IMR-90 (cell line): ENCODE data around the gene KRCC1. TPM values are rescaled to one million over a fixed set of nuclear protein-coding genes. Genes with fewer than 3 reads are reported as not detected.

Source experiments
- ATAC-seq: fragments of 200-7000 bp; cut with Tn5 transposase; 2 replicates; pipeline ENCODE4 v1.9.1; 2020; ENCODE audit warnings: low read depth, mild to moderate bottlenecking, moderate library complexity
- BruUV-seq: library from RNA; stranded (reverse); fragments of 400-500 nt; replicated peaks from 2 replicates; lab custom pipeline; 2021; lab: Mats Ljungman, UMichigan
- CTCF ChIA-PET: fragments of 300-600 bp; formaldehyde crosslinking; extraction: SDS; loops from one replicate; lab custom pipeline; 2021; ENCODE audit warnings: antibody characterized with exemption; lab: Yijun Ruan, JAX
- POLR2A ChIA-PET: fragments of 300-600 bp; sonication (Branson Sonifier 250); formaldehyde crosslinking; loops from one replicate; lab custom pipeline; 2022; ENCODE audit warnings: antibody characterized with exemption; ENCODE audit not compliant: unreplicated experiment; lab: Charles Lee
- DNase-seq: peaks from one replicate; pipeline ENCODE4 v3.0.0; 2013
- H2AFZ ChIP-seq: replicated peaks from 2 replicates; pipeline ENCODE3; 2013; ENCODE audit warnings: low read length, mild to moderate bottlenecking; ENCODE audit not compliant: poor library complexity
- H2AK5ac ChIP-seq: 2 replicates; pipeline ENCODE4 v1.6.1; 2013; ENCODE audit warnings: low read depth, low read length, inconsistent platforms
- H2AK9ac ChIP-seq: replicated peaks from 2 replicates; pipeline ENCODE3; 2013; ENCODE audit warnings: mild to moderate bottlenecking, low read depth, low read length, moderate library complexity; ENCODE audit not compliant: poor library complexity
- H2BK120ac ChIP-seq: 2 replicates; pipeline ENCODE4 v1.6.1; 2013; ENCODE audit warnings: low read depth, low read length, inconsistent platforms
- H2BK15ac ChIP-seq: 3 replicates; pipeline ENCODE4 v1.6.1; 2013; ENCODE audit warnings: low read depth, low read length, inconsistent platforms
- H2BK20ac ChIP-seq: 2 replicates; pipeline ENCODE4 v1.6.1; 2013; ENCODE audit warnings: low read depth, mild to moderate bottlenecking, inconsistent platforms, low read length, moderate library complexity
- H2BK5ac ChIP-seq: 2 replicates; pipeline ENCODE4 v1.6.1; 2013; ENCODE audit warnings: mild to moderate bottlenecking, low read depth, low read length, inconsistent platforms; ENCODE audit not compliant: poor library complexity, severe bottlenecking
- H3K14ac ChIP-seq: replicated peaks from 2 replicates; pipeline ENCODE4 v1.6.1; 2013; ENCODE audit warnings: low read depth, low read length, inconsistent platforms
- H3K18ac ChIP-seq: 2 replicates; pipeline ENCODE4 v1.6.1; 2013; ENCODE audit warnings: low read depth, low read length, control low read depth
- H3K23ac ChIP-seq: 2 replicates; pipeline ENCODE4 v1.6.1; 2013; ENCODE audit warnings: low read depth, low read length, inconsistent platforms
- H3K27ac ChIP-seq: 2 replicates; pipeline ENCODE4 v1.5.1; 2013; ENCODE audit warnings: mild to moderate bottlenecking, control low read depth, low read length; ENCODE audit not compliant: insufficient read depth
- H3K27me3 ChIP-seq: 2 replicates; pipeline ENCODE4 v1.6.1; 2013; ENCODE audit warnings: low read length; ENCODE audit not compliant: control insufficient read depth, insufficient read depth
- H3K36me3 ChIP-seq: 2 replicates; pipeline ENCODE4 v1.6.1; 2013; ENCODE audit warnings: low read length, mixed read lengths; ENCODE audit not compliant: control insufficient read depth, insufficient read depth
- H3K4ac ChIP-seq: 2 replicates; pipeline ENCODE4 v1.6.1; 2013; ENCODE audit warnings: low read depth, low read length, inconsistent platforms
- H3K4me1 ChIP-seq: 2 replicates; pipeline ENCODE4 v1.6.1; 2013; ENCODE audit warnings: low read length, mixed read lengths; ENCODE audit not compliant: control insufficient read depth, insufficient read depth
- H3K4me2 ChIP-seq: 2 replicates; pipeline ENCODE4 v1.6.1; 2013; ENCODE audit warnings: low read depth, mild to moderate bottlenecking, control low read depth, low read length, moderate library complexity
- H3K4me3 ChIP-seq: 2 replicates; pipeline ENCODE4 v1.5.1; 2013; ENCODE audit warnings: low read depth, mild to moderate bottlenecking, control low read depth, low read length, moderate library complexity; ENCODE audit not compliant: insufficient read depth
- H3K56ac ChIP-seq: 2 replicates; pipeline ENCODE4 v1.6.1; 2013; ENCODE audit warnings: low read length, inconsistent platforms; ENCODE audit not compliant: insufficient read depth; ENCODE audit errors: extremely low read depth
- H3K79me1 ChIP-seq, 2 experiments: 2 replicates each; pipeline ENCODE4 v1.6.1; 2013; ENCODE audit warnings: low read length in 2 of 2, inconsistent platforms in 1 of 2, low read depth in 1 of 2
- H3K9ac ChIP-seq: 2 replicates; pipeline ENCODE4 v1.6.1; 2013; ENCODE audit warnings: low read depth, low read length, control low read depth
- H3K9me1 ChIP-seq: 2 replicates; pipeline ENCODE4 v1.6.1; 2013; ENCODE audit warnings: low read length, inconsistent platforms; ENCODE audit not compliant: insufficient read depth
- H3K9me3 ChIP-seq: 2 replicates; pipeline ENCODE4 v1.6.1; 2013; ENCODE audit warnings: low read length; ENCODE audit not compliant: control insufficient read depth, insufficient read depth
- H4K20me1 ChIP-seq: 2 replicates; pipeline ENCODE4 v1.6.1; 2013; ENCODE audit warnings: low read length, inconsistent platforms; ENCODE audit not compliant: insufficient read depth
- H4K5ac ChIP-seq: 2 replicates; pipeline ENCODE4 v1.6.1; 2013; ENCODE audit warnings: mild to moderate bottlenecking, low read depth, low read length, control low read depth
- H4K8ac ChIP-seq, 2 experiments: 2 replicates each; pipeline ENCODE4 v1.6.1; 2013; ENCODE audit warnings: low read depth in 2 of 2, low read length in 2 of 2, control low read depth in 1 of 2, inconsistent platforms in 1 of 2
- H4K91ac ChIP-seq: 2 replicates; pipeline ENCODE4 v1.6.1; 2013; ENCODE audit warnings: low read depth, low read length, inconsistent platforms; ENCODE audit not compliant: insufficient read depth
- BHLHE40 ChIP-seq: fragments of 150-350 bp; IDR thresholded peaks from 2 replicates; pipeline ENCODE4 v1.6.1; 2016; ENCODE audit warnings: mild to moderate bottlenecking, low read depth, low read length
- CEBPB ChIP-seq: IDR thresholded peaks from 2 replicates; pipeline ENCODE4 v1.6.1; 2012; ENCODE audit warnings: low read depth, low read length, improper control_type of control experiment
- CTCF ChIP-seq: conservative IDR thresholded peaks from 2 replicates; pipeline ENCODE4 v1.5.1; 2012; ENCODE audit warnings: mild to moderate bottlenecking, low read depth, low read length, improper control_type of control experiment
- ELK1 ChIP-seq: fragments of 150-350 bp; IDR thresholded peaks from 2 replicates; pipeline ENCODE4 v1.6.1; 2016; ENCODE audit warnings: low read depth, mild to moderate bottlenecking, low read length, moderate library complexity, borderline replicate concordance
- FOS ChIP-seq: fragments of 150-350 bp; IDR thresholded peaks from 2 replicates; pipeline ENCODE4 v1.6.1; 2016; ENCODE audit warnings: low read depth, low read length
- MAZ ChIP-seq: IDR thresholded peaks from 2 replicates; pipeline ENCODE4 v1.6.1; 2012; ENCODE audit warnings: low read depth, mild to moderate bottlenecking, low read length, improper control_type of control experiment, moderate library complexity, borderline replicate concordance
- MXI1 ChIP-seq: IDR thresholded peaks from 2 replicates; pipeline ENCODE4 v1.6.1; 2012; ENCODE audit warnings: low read depth, mild to moderate bottlenecking, low read length, moderate library complexity, borderline replicate concordance
- NFE2L2 ChIP-seq: fragments of 150-350 bp; IDR thresholded peaks from 2 replicates; pipeline ENCODE4 v1.6.1; 2016; ENCODE audit warnings: low read depth, mild to moderate bottlenecking, low read length
- POLR2A ChIP-seq: IDR thresholded peaks from 2 replicates; pipeline ENCODE4 v1.6.1; 2012; ENCODE audit warnings: mild to moderate bottlenecking, low read depth, low read length
- RAD21 ChIP-seq: IDR thresholded peaks from 2 replicates; pipeline ENCODE4 v1.6.1; 2012; ENCODE audit warnings: low read length, improper control_type of control experiment
- RFX5 ChIP-seq: IDR thresholded peaks from 2 replicates; pipeline ENCODE4 v1.8.0; 2012; ENCODE audit warnings: low read depth, mild to moderate bottlenecking, low read length, moderate library complexity
- WGBS, 2 experiments: methylation state at CpG; one replicate each; pipeline versions ENCODE4 v1.1.5 to v1.1.7; 2013; ENCODE audit warnings: missing lambda C conversion rate in 2 of 2; ENCODE audit not compliant: insufficient read length in 1 of 2; ENCODE audit errors: extremely low coverage in 2 of 2; 5-methylcytosine and 5-hydroxymethylcytosine counted together
- dilution Hi-C: fragments of 300-500 bp; cut with HindIII; formaldehyde crosslinking; loops from one replicate; pipeline ENCODE4 v1.14.3; 2018; ENCODE audit warnings: low sequenced_read_pairs; ENCODE audit not compliant: unreplicated experiment
- in situ Hi-C: fragments of 300-500 bp; cut with MboI; formaldehyde crosslinking; loops from 3 replicates; pipeline ENCODE4 v1.14.3; 2019; ENCODE audit warnings: low sequenced_read_pairs, inconsistent platforms, mixed read lengths
- intact Hi-C: fragments of 100-400 bp; cut with micrococcal nuclease; formaldehyde crosslinking; loops from 2 replicates; pipeline ENCODE4 v1.10.0; 2022
- polyA plus RNA-seq, 3 experiments: library from polyadenylated mRNA; depleted of rRNA; stranded (reverse); fragments of >200 nt; gene quantifications; 2 replicates each; pipeline ENCODE4 v1.2.3, GENCODE V29; 2012; ENCODE audit warnings: low replicate concordance in 1 of 3
- total RNA-seq: library from RNA; depleted of rRNA; stranded (reverse); fragments of >200 nt; gene quantifications from 2 replicates; pipeline ENCODE4 v1.2.3, GENCODE V29; 2012

KRCC1 gene
- total and polyA plus RNA-seq, 2 of the 4 experiments (the other 2 are of a cell fraction) = 14.3 to 16.5 TPM

GRCh38 chr2:88091943-88092342 lies 36.4 kb upstream of the KRCC1 start:
- Histone ChIP-seq H4K91ac (no peak overlapping the region), H2BK15ac (no peak overlapping the region), H4K5ac (no peak overlapping the region), H3K27me3 (peaks cover 12% of the 10 kb centered on the region), H3K79me1 (no peaks in the 10 kb centered on the region), H2BK120ac (no peak overlapping the region), H2BK20ac (no peak overlapping the region), H3K4me2 (no peak overlapping the region), H3K23ac (no peak overlapping the region), H3K14ac (no peak overlapping the region), H2AK5ac (no peak overlapping the region), H3K56ac (no peak overlapping the region), H4K8ac (no peak overlapping the region), H3K27ac (no peak overlapping the region), H2AK9ac (no peak overlapping the region), H3K36me3 (no peaks in the 10 kb centered on the region), H3K9me3 (no peaks in the 10 kb centered on the region), H2AFZ (no peak overlapping the region), H3K9ac (no peak overlapping the region), H3K4me3 (no peak overlapping the region), H2BK5ac (no peak overlapping the region), H3K4ac (no peak overlapping the region), H4K20me1 (no peaks in the 10 kb centered on the region), H3K9me1 (no peaks in the 10 kb centered on the region), H3K4me1 (no peaks in the 10 kb centered on the region), H3K18ac (no peak overlapping the region)
- dilution Hi-C loops = no loop called here
- in situ Hi-C loops = no loop called here
- BruUV-seq = no TSS peak
- ChIA-PET CTCF (no interaction called here), POLR2A (no interaction called here)
- TF ChIP-seq BHLHE40 (no peak), CTCF (no peak), MXI1 (no peak), NFE2L2 (no peak), RFX5 (no peak), CEBPB (no peak), POLR2A (no peak), RAD21 (no peak), ELK1 (no peak), MAZ (no peak), FOS (no peak)
- intact Hi-C loops = no loop called here
- no CpG with 5 or more reads among the region's 3 CpGs for WGBS, 2 experiments
- DNase-seq (no peak), ATAC-seq (no peak)
